GM12878 (cell line): Measurements from ENCODE around the gene CAPN15.

Experiments
- ASH2L ChIP-seq: fragments of 300-600, 200-600 bp; sonication (generic); IDR thresholded peaks from 2 replicates; pipeline ENCODE4 v1.6.1; 2017; ENCODE audit warnings: low read depth, mild to moderate bottlenecking, borderline replicate concordance
- BRCA1 ChIP-seq: IDR thresholded peaks from 2 replicates; pipeline ENCODE4 v1.6.1; 2011; ENCODE audit warnings: low read depth, low read length, improper control_type of control experiment
- CHD2 ChIP-seq: IDR thresholded peaks from 2 replicates; pipeline ENCODE4 v1.6.1; 2011; ENCODE audit warnings: low read depth, low read length, improper control_type of control experiment, borderline replicate concordance
- MTA2 ChIP-seq: fragments of 450-650 bp; IDR thresholded peaks from 2 replicates; pipeline ENCODE4 v1.6.1; 2016; ENCODE audit warnings: low read depth, mild to moderate bottlenecking, moderate library complexity
- POLR2AphosphoS5 ChIP-seq: IDR thresholded peaks from 2 replicates; pipeline ENCODE4 v1.6.1; 2011; ENCODE audit warnings: mild to moderate bottlenecking, low read length, inconsistent platforms
- YY1 ChIP-seq: IDR thresholded peaks from 2 replicates; pipeline ENCODE4 v1.6.1; 2011; ENCODE audit warnings: low read depth, mild to moderate bottlenecking, low read length
- TF ChIP-seq, protein P1 (sequence below): fragments of 450-650 bp; IDR thresholded peaks from 2 replicates; pipeline ENCODE4 v1.6.1; 2018; ENCODE audit warnings: mild to moderate bottlenecking, low read depth, moderate library complexity; ENCODE audit not compliant: partially characterized antibody
- TF ChIP-seq, protein P2 (sequence below): fragments of 450-650 bp; IDR thresholded peaks from 2 replicates; pipeline ENCODE4 v1.6.1; 2017; ENCODE audit warnings: mild to moderate bottlenecking
- TF ChIP-seq, protein P3 (sequence below), 3 experiments: IDR thresholded peaks in 2 of 3; conservative IDR thresholded peaks in 1 of 3; 2 replicates each; pipeline ENCODE4 v1.5.1; 2011; ENCODE audit warnings: low read depth in 3 of 3, low read length in 3 of 3, mild to moderate bottlenecking in 3 of 3, control low read depth in 2 of 3, moderate library complexity in 2 of 3, inconsistent platforms in 1 of 3, mixed read lengths in 1 of 3; ENCODE audit not compliant: control insufficient read depth in 2 of 3, insufficient read depth in 1 of 3; ENCODE audit errors: extremely low read depth in 1 of 3

DNA sequence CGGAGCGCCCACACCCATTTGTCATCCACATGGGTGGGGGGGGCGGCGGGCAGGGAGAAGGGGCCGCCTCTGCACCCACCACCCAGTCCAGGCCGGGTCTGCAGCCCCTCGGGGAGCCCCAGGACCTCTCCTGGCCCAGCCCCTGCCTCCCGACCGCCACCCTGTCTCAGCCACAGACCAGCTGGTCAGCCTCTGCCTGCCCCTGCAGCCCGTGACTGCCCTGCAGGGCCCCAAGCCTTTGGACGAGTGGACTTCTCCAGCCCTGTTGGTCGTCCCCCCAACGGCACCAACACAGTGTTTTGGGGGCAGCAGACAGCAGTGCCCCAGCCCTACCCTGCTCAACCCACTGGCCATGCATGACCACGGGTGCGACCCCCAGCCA lies 33.9 kb downstream of the CAPN15 start:
- no peak for TF ChIP-seq YY1
- no peak for TF ChIP-seq CHD2
- TF ChIP-seq, protein P1, sequence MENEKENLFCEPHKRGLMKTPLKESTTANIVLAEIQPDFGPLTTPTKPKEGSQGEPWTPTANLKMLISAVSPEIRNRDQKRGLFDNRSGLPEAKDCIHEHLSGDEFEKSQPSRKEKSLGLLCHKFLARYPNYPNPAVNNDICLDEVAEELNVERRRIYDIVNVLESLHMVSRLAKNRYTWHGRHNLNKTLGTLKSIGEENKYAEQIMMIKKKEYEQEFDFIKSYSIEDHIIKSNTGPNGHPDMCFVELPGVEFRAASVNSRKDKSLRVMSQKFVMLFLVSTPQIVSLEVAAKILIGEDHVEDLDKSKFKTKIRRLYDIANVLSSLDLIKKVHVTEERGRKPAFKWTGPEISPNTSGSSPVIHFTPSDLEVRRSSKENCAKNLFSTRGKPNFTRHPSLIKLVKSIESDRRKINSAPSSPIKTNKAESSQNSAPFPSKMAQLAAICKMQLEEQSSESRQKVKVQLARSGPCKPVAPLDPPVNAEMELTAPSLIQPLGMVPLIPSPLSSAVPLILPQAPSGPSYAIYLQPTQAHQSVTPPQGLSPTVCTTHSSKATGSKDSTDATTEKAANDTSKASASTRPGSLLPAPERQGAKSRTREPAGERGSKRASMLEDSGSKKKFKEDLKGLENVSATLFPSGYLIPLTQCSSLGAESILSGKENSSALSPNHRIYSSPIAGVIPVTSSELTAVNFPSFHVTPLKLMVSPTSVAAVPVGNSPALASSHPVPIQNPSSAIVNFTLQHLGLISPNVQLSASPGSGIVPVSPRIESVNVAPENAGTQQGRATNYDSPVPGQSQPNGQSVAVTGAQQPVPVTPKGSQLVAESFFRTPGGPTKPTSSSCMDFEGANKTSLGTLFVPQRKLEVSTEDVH, result no peak
- TF ChIP-seq, protein P2, sequence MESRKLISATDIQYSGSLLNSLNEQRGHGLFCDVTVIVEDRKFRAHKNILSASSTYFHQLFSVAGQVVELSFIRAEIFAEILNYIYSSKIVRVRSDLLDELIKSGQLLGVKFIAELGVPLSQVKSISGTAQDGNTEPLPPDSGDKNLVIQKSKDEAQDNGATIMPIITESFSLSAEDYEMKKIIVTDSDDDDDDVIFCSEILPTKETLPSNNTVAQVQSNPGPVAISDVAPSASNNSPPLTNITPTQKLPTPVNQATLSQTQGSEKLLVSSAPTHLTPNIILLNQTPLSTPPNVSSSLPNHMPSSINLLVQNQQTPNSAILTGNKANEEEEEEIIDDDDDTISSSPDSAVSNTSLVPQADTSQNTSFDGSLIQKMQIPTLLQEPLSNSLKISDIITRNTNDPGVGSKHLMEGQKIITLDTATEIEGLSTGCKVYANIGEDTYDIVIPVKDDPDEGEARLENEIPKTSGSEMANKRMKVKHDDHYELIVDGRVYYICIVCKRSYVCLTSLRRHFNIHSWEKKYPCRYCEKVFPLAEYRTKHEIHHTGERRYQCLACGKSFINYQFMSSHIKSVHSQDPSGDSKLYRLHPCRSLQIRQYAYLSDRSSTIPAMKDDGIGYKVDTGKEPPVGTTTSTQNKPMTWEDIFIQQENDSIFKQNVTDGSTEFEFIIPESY, result no peak
- TF ChIP-seq POLR2AphosphoS5, result no peak
- TF ChIP-seq, protein P3, sequence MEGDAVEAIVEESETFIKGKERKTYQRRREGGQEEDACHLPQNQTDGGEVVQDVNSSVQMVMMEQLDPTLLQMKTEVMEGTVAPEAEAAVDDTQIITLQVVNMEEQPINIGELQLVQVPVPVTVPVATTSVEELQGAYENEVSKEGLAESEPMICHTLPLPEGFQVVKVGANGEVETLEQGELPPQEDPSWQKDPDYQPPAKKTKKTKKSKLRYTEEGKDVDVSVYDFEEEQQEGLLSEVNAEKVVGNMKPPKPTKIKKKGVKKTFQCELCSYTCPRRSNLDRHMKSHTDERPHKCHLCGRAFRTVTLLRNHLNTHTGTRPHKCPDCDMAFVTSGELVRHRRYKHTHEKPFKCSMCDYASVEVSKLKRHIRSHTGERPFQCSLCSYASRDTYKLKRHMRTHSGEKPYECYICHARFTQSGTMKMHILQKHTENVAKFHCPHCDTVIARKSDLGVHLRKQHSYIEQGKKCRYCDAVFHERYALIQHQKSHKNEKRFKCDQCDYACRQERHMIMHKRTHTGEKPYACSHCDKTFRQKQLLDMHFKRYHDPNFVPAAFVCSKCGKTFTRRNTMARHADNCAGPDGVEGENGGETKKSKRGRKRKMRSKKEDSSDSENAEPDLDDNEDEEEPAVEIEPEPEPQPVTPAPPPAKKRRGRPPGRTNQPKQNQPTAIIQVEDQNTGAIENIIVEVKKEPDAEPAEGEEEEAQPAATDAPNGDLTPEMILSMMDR (IDR thresholded peaks at IDR 0.05 in 2 of 3, conservative IDR thresholded peaks at IDR 0.05 in 1 of 3; ENCODE audit: control insufficient read depth in 2 of 3, extremely low read depth in 1 of 3, insufficient read depth in 1 of 3, low read depth in 3 of 3, low read length in 3 of 3), result no peak
- TF ChIP-seq BRCA1, result no peak
- no peak for TF ChIP-seq MTA2
- TF ChIP-seq ASH2L, result no peak
